Measurements from ENCODE around the gene ACOT7.
A peak's percentile ranks its signal among the peaks of the same experiment; 100 is the strongest.
"Not testable (repeated sequence)": the region's sequence is repeated elsewhere in the genome, so short reads cannot be mapped to it uniquely, and the experiment has no call there.

DNA sequence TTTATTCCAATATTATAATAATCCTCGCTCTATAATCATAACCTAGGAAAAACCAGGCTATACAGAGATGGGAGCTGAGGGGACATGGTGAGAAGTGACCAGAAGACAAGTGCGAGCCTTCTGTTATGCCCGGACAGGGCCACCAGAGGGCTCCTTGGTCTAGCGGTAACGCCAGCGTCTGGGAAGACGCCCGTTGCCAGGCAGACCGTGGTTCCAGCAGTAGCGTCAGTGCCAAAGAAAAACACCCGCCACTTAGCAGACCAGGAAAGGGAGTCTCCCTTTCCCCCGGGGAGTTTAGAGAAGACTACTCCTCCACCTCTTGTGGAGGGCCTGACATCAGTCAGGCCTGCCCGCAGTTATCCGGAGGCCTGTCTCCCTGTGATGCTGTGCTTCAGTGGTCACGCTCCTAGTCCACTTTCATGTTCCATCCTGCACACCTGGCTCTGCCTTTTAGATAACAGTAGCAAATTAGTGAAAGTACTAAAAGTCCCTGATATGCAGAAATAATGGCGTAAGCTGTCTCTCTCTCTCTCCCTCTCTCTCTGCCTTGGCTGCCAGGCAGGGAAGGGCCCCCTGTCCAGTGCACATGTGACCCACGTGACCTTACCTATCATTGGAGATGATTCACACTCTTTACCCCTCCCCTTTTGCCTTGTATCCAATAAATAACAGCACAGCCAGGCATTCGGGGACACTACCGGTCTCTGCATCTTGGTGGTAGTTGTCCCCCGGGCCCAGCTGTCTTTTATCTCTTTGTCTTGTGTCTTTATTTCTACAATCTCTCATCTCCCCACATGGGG, 30.3 kb downstream of the ACOT7 start:
- TF ChIP-seq, protein P1, sequence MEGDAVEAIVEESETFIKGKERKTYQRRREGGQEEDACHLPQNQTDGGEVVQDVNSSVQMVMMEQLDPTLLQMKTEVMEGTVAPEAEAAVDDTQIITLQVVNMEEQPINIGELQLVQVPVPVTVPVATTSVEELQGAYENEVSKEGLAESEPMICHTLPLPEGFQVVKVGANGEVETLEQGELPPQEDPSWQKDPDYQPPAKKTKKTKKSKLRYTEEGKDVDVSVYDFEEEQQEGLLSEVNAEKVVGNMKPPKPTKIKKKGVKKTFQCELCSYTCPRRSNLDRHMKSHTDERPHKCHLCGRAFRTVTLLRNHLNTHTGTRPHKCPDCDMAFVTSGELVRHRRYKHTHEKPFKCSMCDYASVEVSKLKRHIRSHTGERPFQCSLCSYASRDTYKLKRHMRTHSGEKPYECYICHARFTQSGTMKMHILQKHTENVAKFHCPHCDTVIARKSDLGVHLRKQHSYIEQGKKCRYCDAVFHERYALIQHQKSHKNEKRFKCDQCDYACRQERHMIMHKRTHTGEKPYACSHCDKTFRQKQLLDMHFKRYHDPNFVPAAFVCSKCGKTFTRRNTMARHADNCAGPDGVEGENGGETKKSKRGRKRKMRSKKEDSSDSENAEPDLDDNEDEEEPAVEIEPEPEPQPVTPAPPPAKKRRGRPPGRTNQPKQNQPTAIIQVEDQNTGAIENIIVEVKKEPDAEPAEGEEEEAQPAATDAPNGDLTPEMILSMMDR (conservative IDR thresholded peaks at IDR 0.05; ENCODE audit: low read length), result peak; percentile 31
- TF ChIP-seq EZH2phosphoT487 (IDR thresholded peaks at IDR 0.05; ENCODE audit: borderline replicate concordance), result not testable (repeated sequence)

All from Loucy (cell line).